A673 (cell line): ENCODE measurements around the gene C6orf47. TPM values are rescaled to one million over a fixed set of nuclear protein-coding genes. Genes with fewer than 3 reads are reported as not detected.

Experiments used
- BruUV-seq: library from RNA; stranded (reverse); fragments of 400-500 nt; replicated peaks from 2 replicates; lab custom pipeline; 2021; lab: Mats Ljungman, UMichigan
- CTCF ChIA-PET: fragments of 300-600 bp; sonication (Branson Sonifier 250); formaldehyde crosslinking; loops from one replicate; lab custom pipeline; 2022; ENCODE audit warnings: antibody characterized with exemption; lab: Charles Lee
- POLR2A ChIA-PET: fragments of 300-600 bp; sonication (Branson Sonifier 250); formaldehyde crosslinking; loops from one replicate; lab custom pipeline; 2022; ENCODE audit warnings: antibody characterized with exemption; ENCODE audit not compliant: low non-redundant PET; lab: Charles Lee
- DNase-seq: peaks from one replicate; pipeline ENCODE4 v3.0.0-alpha.2; 2015; ENCODE audit warnings: low spot score
- H3K27ac ChIP-seq: fragments of 200-600 bp; sonication (generic); 2 replicates; pipeline ENCODE4 v1.5.1; 2016; ENCODE audit warnings: mixed run types, low read depth, mild to moderate bottlenecking, mixed read lengths, antibody characterized with exemption, low read length; ENCODE audit not compliant: poor library complexity, severe bottlenecking
- H3K27me3 ChIP-seq: fragments of 200-600 bp; sonication (generic); replicated peaks from 2 replicates; pipeline ENCODE4 v1.6.1; 2017; ENCODE audit warnings: mixed run types, low read depth, mild to moderate bottlenecking, mixed read lengths, antibody characterized with exemption, low read length; ENCODE audit not compliant: insufficient read depth, poor library complexity
- H3K36me3 ChIP-seq: fragments of 200-600 bp; sonication (generic); 2 replicates; pipeline ENCODE4 v1.6.1; 2016; ENCODE audit warnings: mixed run types, mild to moderate bottlenecking, mixed read lengths, antibody characterized with exemption, low read length; ENCODE audit not compliant: insufficient read depth, poor library complexity, severe bottlenecking
- H3K4me1 ChIP-seq: fragments of 200-600 bp; sonication (generic); 2 replicates; pipeline ENCODE4 v1.6.1; 2017; ENCODE audit warnings: mixed run types, mild to moderate bottlenecking, mixed read lengths, antibody characterized with exemption, low read length; ENCODE audit not compliant: insufficient read depth, poor library complexity, severe bottlenecking
- H3K4me3 ChIP-seq: fragments of 200-600 bp; sonication (generic); 2 replicates; pipeline ENCODE4 v1.5.1; 2016; ENCODE audit warnings: low read depth, mixed run types, mild to moderate bottlenecking, mixed read lengths, low read length; ENCODE audit not compliant: poor library complexity, severe bottlenecking
- H3K9me3 ChIP-seq: fragments of 200-600 bp; sonication (generic); 2 replicates; pipeline ENCODE4 v1.6.1; 2016; ENCODE audit warnings: mixed run types, low read depth, mild to moderate bottlenecking, mixed read lengths, antibody characterized with exemption, low read length; ENCODE audit not compliant: poor library complexity, severe bottlenecking
- CTCF ChIP-seq: fragments of 300-800, 200-600 bp; sonication (generic); conservative IDR thresholded peaks from 2 replicates; pipeline ENCODE4 v1.5.1; 2017; ENCODE audit warnings: low read depth, mild to moderate bottlenecking, antibody characterized with exemption, low read length, moderate library complexity, mixed read lengths
- EZH2 ChIP-seq: fragments of 200-600 bp; sonication (generic); IDR thresholded peaks from 2 replicates; pipeline ENCODE4 v1.6.1; 2017; ENCODE audit warnings: borderline replicate concordance, low read depth, mild to moderate bottlenecking, mixed read lengths, antibody characterized with exemption, low read length; ENCODE audit not compliant: poor library complexity, severe bottlenecking
- intact Hi-C: fragments of 100-400 bp; cut with micrococcal nuclease; formaldehyde crosslinking; loops from one replicate; pipeline ENCODE4 v1.10.0; 2022; ENCODE audit not compliant: unreplicated experiment
- total RNA-seq: library from RNA; stranded (reverse); gene quantifications from 2 replicates; pipeline ENCODE4 v1.2.3, GENCODE V29; 2021

Gene C6orf47
- total RNA-seq, 1 experiment from 2014 or later: 21.3 TPM

DNA sequence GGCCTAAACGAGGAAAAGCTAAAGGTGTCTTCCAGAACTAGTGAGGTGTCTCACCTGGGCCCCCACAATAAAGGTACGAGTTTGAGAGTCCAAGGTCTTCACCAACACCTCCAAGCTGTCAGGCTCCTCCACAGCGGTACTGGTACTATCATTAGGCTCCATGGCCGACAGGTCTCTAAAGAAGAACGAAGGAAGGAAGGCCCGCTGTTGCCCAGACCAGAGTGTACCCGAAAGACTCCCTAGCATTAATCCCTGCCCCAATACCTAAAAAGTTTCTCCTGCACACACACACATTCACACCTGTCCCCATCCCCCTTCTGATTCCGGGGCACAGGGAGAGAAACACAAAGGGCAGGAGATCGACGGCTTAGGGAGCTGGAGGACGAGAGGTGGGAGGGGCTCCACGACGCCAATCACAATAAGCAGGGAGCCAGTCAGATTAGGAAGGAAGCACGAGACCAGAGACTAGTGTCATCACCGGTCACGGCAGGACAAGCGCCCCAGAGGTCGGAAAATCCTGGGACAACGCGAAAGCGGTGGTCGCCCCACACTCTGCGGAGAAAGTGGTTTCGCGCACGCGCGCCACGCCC lies 8.9 kb downstream of the C6orf47 start:
- peak overlapping the region; percentile 97 for H3K27ac ChIP-seq
- BruUV-seq: TSS peak; percentile 58
- intact Hi-C loops: loop anchor here (10.0 kb wide), 1 partner anchor 107 kb away; the partner anchor contains the start of genes ATP6V1G2, DDX39B and NFKBIL1
- peaks cover 31% of the 10 kb centered on the region for H3K36me3 ChIP-seq
- H3K27me3 ChIP-seq: no peaks in the 10 kb centered on the region
- DNase-seq: peak; percentile 77
- peaks cover 8% of the 10 kb centered on the region for H3K4me1 ChIP-seq
- CTCF ChIA-PET: interaction anchor here (0.6 to 1.2 kb wide), 2 partner anchors 9 to 30 kb away, joined by 3 to 5 read pairs; partner anchors contain the start of gene C6orf47
- POLR2A ChIA-PET: interaction anchor here (0.7 to 1.0 kb wide), 2 partner anchors 12 to 176 kb away, joined by 3 to 4 read pairs; partner anchors contain the start of gene HSPA1B
- H3K4me3 ChIP-seq: peak overlapping the region; percentile 63
- TF ChIP-seq EZH2: no peak
- TF ChIP-seq CTCF: no peak
- H3K9me3 ChIP-seq: no peaks in the 10 kb centered on the region

GRCh38 chr6:31645325-31645724 lies 15.3 kb downstream of the C6orf47 start:
- CTCF ChIA-PET: no interaction called here
- intact Hi-C loops: no loop called here
- no peaks in the 10 kb centered on the region for H3K9me3 ChIP-seq
- H3K36me3 ChIP-seq: peaks cover 83% of the 10 kb centered on the region
- POLR2A ChIA-PET: interaction anchor here (0.7 kb wide), 1 partner anchor 63 kb away, joined by 3 read pairs; no protein-coding TSS in a partner anchor
- no TSS peak for BruUV-seq
- H3K27me3 ChIP-seq: no peaks in the 10 kb centered on the region
- no peak for TF ChIP-seq CTCF
- TF ChIP-seq EZH2: no peak
- H3K27ac ChIP-seq: no peak overlapping the region
- no peaks in the 10 kb centered on the region for H3K4me1 ChIP-seq
- no peak overlapping the region for H3K4me3 ChIP-seq
- no peak for DNase-seq

- ChIA-PET POLR2A (no interaction called here), CTCF (no interaction called here)
- no peak for DNase-seq
- no peaks in the 10 kb centered on the region for H3K9me3 ChIP-seq
- intact Hi-C loops: no loop called here
- no peaks in the 10 kb centered on the region for H3K27me3 ChIP-seq
- no TSS peak for BruUV-seq
- no peaks in the 10 kb centered on the region for H3K4me1 ChIP-seq
- no peak overlapping the region for H3K4me3 ChIP-seq
- peaks cover 85% of the 10 kb centered on the region for H3K36me3 ChIP-seq
- TF ChIP-seq CTCF (no peak), EZH2 (no peak)
- H3K27ac ChIP-seq: no peak overlapping the region
These were observed 16.6 kb downstream of the C6orf47 start for GRCh38 chr6:31643818-31644454.
